Lung microvascular endothelial cell (primary cell): ENCODE results near the gene VPS37B. TPM values are rescaled to one million over a fixed set of nuclear protein-coding genes. Genes with fewer than 3 reads are reported as not detected.
A peak's percentile ranks its signal among the peaks of the same experiment; 100 is the strongest.
"Not testable (repeated sequence)": the region's sequence is repeated elsewhere in the genome, so short reads cannot be mapped to it uniquely, and the experiment has no call there.

Experiments
- DNase-seq, 2 donors: peaks; one replicate each; pipeline versions ENCODE4 v3.0.0 to v3.0.0-alpha.2; 2010; ENCODE audit warnings: low read depth in 2 of 2
- total RNA-seq: library from RNA; depleted of rRNA; stranded (reverse); fragments of >200 nt; gene quantifications from 2 replicates; pipeline ENCODE4 v1.2.1, GENCODE V29; 2014

Gene VPS37B
- total RNA-seq, 1 donor from 2014 or later, result 9.1 TPM

DNA sequence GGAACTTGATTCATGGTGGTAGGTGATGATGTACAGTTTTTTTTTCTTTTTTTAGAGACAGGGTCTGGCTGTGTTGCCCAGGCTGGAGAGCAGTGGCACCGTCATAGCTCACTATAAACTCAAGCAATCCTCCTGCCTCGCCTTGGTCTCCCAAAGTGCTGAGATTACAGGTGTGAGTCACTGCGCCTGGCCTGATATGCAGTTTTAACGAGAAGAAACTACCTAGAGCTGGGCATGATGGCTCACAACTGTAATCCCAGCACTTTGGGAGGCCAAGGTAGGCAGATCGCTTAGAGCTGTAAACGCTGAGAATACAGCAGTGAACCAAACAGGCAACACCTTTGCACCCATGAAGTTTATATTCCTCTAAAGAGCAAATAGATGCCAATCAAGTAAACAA is 13.0 kb upstream of the VPS37B start:
- DNase-seq, result no peak

- not testable (repeated sequence) for DNase-seq
Observed at GRCh38 chr12:122905258-122905657, 9.3 kb upstream of the VPS37B start.

DNA sequence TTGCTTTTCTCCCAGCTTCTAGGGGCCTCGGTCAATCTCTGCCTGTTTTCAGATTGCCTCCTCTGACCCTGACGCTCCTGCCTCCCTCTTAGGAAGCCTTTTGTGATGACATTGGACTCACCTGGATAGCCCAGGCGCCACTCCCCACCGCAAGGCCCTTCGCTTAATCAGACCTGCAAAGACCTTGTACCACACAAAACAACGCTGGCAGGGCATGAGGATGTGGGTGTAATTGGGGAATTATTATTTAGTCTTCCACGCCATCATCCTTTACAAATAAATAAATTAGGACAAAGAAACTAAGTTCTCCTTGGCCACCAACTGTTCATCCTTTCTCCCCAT is 7.7 kb upstream of the VPS37B start:
- no peak for DNase-seq

- no peak for DNase-seq
Observed at GRCh38 chr12:122902854-122903692, 7.1 kb upstream of the VPS37B start.

DNA sequence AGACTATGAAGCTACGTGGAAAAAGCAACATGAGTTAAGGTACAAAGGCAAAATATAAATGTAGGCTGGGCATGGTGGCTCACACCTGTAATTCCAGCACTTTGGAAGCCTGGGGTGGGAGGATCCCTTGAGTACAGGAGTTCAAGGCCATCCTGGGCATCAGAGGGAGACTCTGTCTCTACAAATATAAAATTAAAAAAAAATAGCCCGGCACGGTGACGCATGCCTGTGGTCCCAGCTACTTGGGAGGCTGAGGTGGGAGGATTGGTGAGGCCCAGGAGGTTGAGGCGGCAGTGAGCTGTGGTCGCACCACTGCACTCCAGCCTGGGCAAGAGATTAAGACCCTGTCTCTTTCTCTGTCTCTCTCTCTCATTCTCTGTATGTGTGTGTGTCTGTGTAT is 4.0 kb upstream of the VPS37B start:
- DNase-seq, result no peak

DNA sequence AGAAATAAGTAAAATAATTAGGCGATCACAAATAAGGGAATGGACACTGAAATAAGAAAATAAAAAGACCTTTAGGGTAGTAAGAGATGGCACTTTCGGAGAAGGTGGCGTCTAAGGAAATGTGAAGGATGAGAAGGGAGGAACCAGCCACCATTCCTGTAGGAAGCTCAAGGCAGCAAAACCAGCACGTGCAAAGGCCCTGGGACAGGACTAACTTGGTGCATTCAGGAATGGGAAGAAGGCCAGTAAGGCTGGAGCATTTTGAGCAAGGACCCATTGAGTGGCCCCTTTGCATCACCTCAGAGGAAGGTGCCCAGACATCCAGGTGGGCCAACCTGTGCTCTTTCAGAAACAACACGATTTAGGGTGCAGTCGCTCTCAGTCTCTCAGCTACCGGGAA is 738 bp upstream of the VPS37B start:
- DNase-seq, result no peak

DNA sequence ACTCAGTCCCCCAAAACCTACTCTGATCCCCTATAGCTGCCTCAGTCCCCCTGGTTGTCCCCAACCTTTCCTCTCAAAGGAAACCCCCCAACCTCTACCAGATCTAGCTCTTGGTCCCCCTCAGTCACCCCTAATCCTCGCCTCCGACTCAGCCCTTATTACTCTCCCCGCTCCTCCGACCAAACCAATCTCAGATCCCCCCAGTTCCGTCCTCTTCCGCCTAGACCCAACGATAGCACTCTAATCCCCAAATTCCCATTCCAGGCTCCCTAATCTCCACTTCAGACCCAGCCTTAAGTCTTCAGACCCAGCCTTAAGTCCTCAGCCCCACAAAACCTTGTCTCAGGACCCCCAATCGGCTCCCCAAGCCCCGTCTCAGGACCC is 612 bp downstream of the VPS37B start:
- peak in 1 of 2 donors; percentile 33 for DNase-seq

DNA sequence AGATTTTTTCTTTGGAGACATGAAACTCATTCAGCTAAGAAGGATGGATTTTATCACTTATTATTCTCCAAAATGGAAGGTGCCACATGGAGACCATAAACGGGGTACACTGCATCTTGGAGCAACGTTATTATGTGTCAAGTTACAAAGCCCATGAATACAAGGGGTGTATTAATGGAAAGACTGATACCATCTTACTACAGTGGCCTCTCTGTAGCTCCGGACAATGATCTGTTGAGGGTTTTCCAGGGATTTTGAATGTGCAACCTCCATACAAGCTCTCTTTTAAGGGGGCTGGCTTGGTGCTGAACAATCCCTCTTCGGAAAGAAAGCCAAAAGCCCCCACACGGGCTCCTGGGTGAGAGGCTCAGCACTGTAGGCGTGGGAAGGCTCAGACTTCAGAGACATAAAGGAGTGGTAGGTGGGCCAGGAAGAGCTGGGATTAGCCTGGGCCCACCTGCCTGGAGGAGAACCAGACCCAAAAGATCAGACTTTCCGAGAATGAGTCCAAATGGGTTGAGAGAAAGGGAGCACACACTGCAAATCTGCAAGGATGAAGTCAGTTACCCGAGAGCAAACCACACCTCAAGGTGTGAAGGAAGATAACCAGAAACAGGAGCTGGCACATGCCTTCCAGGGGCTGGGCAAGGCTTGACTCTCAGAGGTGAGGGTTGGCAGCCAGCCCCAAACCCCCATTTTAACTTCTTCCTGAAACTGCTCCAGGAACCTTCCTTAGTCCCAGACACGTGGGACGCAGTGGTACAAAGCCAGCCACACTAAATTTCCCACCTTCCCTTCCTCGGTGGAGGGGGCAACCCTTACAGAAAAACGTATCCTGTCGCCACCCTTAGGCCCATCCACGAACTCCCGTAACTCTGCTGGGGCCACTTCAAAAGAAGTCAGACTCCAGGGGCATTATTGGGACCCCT is 1.5 kb downstream of the VPS37B start:
- DNase-seq, result no peak

- no peak for DNase-seq
Observed at GRCh38 chr12:122893208-122894153, 2.4 kb downstream of the VPS37B start.

- not testable (repeated sequence) for DNase-seq
Observed at GRCh38 chr12:122892724-122893123, 3.2 kb downstream of the VPS37B start.

DNA sequence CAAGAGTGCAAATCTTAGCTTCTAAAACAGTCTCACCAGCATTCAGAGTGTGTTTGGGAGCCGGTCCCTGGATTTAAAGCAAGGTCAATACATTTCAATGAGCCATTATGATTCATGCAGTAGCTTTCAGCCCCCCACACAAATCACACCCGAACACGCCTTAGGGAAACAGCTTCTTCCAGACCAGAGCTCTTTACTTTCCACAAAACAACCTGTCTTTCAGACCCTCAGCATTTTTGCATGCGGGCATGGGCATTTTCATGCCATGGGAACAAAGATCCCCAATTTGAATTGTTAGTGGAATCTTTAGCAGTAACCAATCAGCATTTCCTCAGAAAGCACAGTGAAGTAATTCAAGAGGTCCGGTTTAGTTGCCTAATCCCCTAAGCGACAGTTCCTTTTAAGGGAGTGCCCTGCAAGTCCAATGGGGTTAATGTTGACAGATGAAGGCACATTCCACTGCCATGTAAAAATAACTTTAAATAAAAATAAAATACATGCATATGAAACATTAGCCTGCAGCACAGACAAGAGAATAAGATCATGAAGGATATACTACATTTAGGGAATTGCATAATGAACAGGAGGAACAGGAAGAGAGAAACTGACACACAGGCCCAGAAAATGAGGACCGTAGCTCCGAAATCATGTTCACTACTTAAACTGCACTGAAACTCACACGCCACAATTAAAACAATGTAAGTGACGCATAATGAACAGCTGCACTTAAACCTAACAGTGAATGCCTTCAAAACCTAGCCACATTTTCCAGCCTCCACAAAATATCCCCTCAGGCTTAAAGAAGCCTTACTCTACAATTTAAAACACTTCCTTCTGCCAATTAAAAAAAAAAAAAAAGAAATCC is 4.0 kb downstream of the VPS37B start:
- DNase-seq, result no peak

DNA sequence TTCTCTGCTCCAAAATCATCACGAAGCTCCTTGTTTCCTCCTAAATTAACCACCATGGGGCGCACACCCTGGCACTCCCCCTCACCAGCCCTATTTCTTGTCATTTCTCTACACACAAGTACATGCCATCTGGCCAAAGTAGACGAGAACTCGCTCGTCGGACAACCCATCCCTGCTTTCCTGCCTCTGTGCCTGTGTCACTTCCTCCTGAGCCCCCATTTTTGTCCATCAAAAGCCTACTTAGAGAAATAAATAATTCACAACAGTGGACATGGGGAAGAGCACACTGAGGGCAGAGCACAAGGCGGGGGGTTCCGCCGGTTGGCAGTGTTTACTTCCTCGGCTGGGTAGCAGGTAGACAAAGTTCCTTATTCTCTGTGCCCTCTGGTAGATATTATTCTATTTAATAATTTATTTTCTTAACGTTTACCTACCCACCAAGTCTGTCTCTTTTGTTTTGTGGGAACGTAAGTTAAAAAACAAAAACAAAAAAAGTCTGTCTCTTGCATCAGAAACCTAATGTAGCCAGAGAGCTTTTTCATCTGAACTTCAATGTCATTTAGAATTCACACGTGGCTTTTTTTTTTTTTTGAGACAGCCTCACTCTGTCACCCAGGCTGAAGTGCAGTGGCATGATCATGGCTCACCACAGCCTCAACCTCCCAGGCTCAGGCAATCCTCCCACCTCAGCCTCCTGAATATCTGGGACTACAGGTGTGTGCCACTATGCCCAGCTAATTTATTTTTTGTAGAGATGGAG is 6.0 kb downstream of the VPS37B start:
- DNase-seq, result no peak

DNA sequence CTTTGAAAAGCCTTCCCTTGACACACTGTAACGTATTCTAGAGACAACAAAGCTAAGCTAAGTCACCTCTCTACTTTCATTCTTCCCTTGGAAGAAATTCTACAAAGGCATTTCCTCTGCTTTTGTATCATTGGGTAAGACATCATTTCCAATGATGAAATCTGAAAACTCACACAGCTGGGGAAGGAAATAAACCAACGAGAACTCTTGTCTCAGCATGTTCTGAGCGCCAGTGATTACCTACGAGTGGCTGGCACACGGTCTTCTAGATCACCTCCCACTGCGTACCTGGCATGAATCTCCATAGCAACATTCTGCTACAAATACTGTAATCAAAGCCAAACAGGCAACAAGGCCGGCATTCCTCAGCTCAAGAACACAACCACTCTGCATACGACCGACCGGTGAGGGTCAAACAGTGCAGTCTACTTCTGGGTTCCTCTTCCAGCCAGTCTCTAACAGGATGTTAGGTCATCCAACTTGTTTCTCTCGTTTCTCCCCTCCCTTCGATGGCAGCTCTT is 7.6 kb downstream of the VPS37B start:
- peak; percentile 94 to 95 for DNase-seq

DNA sequence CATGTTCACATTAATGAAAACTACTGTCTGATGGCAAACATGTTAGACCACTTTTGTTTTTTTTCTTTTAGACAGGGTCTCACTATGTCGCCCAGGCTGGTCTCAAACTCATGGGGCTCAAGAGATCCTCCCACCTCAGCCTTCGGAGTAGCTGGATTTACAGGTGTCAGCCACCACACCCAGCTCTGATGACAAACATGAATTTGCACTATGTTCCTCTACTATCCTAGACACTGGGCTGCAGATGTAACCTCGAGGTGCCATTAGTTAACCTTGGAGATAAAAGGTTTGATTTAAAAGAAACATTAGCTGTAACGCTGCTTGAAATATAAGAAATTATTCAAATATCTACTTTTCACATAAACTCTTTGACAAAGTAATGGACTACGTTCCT is 8.1 kb downstream of the VPS37B start:
- DNase-seq, result no peak

DNA sequence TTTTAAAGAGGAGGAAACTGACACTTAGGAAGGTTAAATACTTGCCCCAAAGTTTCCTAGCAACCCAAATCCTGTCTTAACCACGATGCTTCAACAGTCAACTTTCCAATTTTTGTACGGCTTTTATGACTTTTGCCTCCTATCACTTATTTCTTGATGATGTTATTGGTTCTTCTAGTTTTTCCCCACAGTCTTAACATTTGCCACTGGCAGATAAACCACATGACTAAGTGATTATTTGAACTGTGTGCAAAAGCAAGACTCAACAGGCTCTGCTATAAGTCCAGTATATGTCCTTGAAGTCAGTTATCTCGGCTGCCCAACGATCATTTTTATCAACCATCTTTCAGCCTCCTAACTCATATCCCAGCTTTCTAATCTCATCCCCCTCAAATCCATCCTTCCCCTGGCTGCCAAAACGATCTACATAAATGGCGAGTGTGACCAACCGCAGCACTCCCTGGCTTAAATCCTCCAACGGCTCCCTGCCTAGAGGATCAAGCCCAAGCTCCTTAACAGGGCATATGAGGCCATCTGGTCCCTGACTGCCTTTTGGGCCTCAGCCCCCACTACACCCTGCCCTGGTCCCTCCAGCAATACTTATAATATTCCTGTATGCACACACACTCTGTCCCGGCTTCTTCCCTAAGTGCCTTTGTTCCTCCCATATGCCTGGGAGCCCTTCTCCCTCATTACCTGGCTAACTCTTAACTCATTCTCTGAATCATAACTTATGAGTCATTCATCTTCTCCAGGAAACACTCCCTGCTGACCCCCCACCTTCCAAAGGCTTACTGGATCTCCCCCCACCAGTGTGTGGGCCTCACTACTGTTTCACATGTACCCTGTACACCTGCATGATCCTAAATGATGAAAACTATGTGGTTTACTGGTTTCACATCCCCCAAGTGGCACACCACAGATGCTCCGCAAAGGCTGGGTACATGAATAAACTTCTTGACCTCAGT is 8.8 kb downstream of the VPS37B start:
- peak in 1 of 2 donors; percentile 77 for DNase-seq

DNA sequence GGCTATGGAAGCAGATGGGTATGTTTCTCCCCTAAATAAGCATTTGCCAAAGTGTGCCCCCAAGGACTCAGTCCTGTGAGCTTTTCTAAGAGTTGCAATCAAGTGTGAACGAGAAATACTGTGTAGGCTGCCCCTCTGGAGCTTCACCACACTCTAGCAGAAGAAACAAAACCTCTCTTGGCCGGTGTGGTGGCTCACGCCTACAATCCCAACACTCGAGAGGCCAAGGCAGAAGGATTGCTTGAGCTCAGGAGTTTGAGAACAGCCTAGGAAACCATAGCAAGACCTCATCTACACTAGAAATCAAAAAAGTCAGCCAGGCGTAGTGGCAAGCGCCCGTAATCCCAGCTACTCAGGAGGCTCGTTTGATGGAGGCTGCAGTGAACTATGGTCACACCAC is 9.8 kb downstream of the VPS37B start:
- no peak for DNase-seq

DNA sequence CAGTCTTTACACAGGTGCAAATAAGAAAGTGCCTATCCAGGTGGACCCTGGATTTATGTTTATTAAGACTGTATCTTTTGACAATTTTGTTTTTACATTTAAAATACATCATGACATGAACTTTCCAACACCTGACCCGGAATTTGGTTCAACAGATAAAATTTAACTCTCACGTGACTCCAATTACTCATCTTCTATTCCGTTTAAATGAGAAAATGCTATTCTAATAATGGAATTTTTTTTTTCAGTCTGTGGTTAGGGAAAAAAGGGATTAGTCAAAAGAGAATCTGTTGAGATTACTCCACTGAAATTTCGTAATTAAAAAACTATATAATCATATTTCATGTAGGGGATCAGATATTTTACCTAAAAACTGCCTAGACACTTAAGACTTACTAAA is 11.1 kb downstream of the VPS37B start:
- peak in 1 of 2 donors; percentile 79 for DNase-seq

DNA sequence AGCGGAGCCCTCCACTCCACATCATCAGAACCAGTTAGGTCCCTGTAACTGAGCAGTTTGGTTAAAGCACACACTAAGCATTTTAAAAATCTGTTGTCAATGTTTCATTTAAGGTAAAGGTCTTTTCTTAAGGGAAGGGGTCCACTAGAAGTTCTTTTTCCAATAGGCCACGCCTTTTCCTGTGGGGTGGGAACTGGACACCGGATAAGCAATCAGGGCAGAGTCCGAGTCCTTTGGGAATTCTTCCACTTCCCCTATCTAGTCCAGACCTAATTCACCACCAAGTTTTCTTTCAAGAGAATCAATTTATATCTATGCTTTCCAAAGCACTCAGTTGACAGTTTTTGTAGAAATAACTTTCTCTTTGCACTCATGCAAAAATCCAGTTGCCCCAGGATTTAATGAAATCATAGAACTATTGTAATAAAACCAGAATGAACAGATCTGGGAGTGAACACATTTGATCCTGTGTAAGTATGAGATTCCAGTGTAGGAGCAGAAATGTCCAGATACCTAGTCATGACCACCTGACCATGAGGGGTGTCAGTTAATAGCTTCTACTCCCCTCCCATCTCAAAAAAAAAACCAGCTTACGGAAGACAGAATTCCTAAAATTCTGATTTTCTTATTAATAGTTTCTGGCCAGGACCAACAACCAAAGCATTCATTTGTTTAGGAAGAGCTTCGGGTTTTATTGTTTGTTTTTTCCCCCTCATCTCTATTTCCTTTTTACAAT is 11.7 kb downstream of the VPS37B start:
- peak in 1 of 2 donors; percentile 41 for DNase-seq
